Adipose tissue (tissue), 3 donors: ENCODE measurements around the gene CHI3L1. TPM values are rescaled to one million over a fixed set of nuclear protein-coding genes. Genes with fewer than 3 reads are reported as not detected.
"Not testable (repeated sequence)": the region's sequence is repeated elsewhere in the genome, so short reads cannot be mapped to it uniquely, and the experiment has no call there.

Experiments
- H3K27ac ChIP-seq: one replicate; pipeline ENCODE4 v1.5.1; 2013; ENCODE audit warnings: low read depth, low read length
- WGBS, 3 donors: extraction: QIAGEN DNeasy Blood & Tissue Kit; methylation state at CpG; one replicate each; pipeline ENCODE4 v1.1.7; 2013; 5-methylcytosine and 5-hydroxymethylcytosine counted together
- polyA plus RNA-seq, 3 donors: library from polyadenylated mRNA; stranded (reverse); fragments of 200-250 nt; gene quantifications; one replicate each; pipeline ENCODE4 v1.2.3, GENCODE V29; 2013
- donor health status: healthy with polysubstance abuse.
- donor health status: Bipolar disorder and iron deficiency.
- donor health status: healthy.

Gene CHI3L1
- polyA plus RNA-seq, result 100 to 1,000 TPM in 1 of 3 donors, 10 to 100 TPM in 1, 1 to 10 TPM in 1; 6.1 to 191 (median 12.6) TPM

GRCh38 chr1:203186446-203187303, at the start of gene CHI3L1:
Gene CHI3L1 (minus strand): TSS chr1:203186704. CDS start chr1:203186623, 81 bp downstream.
- H3K27ac ChIP-seq, result no peak within 1 kb of the TSS
- 26 to 42% (median 27%) methylated on average over 14 of the region's 14 CpGs for WGBS, 3 donors

GRCh38 chr1:203234901-203235300, 48.4 kb upstream of the CHI3L1 start:
- WGBS, 3 donors, result 86 to 91% (median 88%) methylated on average over 7 of the region's 7 CpGs
- not testable (repeated sequence) for H3K27ac ChIP-seq

GRCh38 chr1:203229471-203230135, 43.1 kb upstream of the CHI3L1 start, which contains the start of gene CHIT1:
Gene CHIT1 (minus strand): TSS chr1:203229673. CDS start chr1:203229636, 37 bp downstream.
- no peak within 1 kb of the TSS for H3K27ac ChIP-seq
- 73 to 90% (median 85%) methylated on average over 7 of the region's 7 CpGs for WGBS, 3 donors

GRCh38 chr1:203228670-203229069, 42.2 kb upstream of the CHI3L1 start:
- H3K27ac ChIP-seq, result no peak overlapping the region
- 66 to 76% (median 69%) methylated on average over 4 of the region's 4 CpGs for WGBS, 3 donors

GRCh38 chr1:203227371-203228083, 41.0 kb upstream of the CHI3L1 start:
- WGBS, 3 donors, result 81 to 89% (median 84%) methylated on average over 9 of the region's 9 CpGs
- H3K27ac ChIP-seq, result no peak overlapping the region

GRCh38 chr1:203225071-203225470, 38.6 kb upstream of the CHI3L1 start:
- H3K27ac ChIP-seq, result no peak overlapping the region
- 53 to 64% (median 57%) methylated on average over 4 of the region's 4 CpGs for WGBS, 3 donors

GRCh38 chr1:203223012-203223775, 36.7 kb upstream of the CHI3L1 start:
- H3K27ac ChIP-seq, result no peak overlapping the region
- 71 to 89% (median 83%) methylated on average over 18 of the region's 18 CpGs for WGBS, 3 donors

GRCh38 chr1:203219934-203220333, 33.4 kb upstream of the CHI3L1 start:
- no peak overlapping the region for H3K27ac ChIP-seq
- WGBS, 3 donors, result 74 to 87% (median 82%) methylated on average over 8 of the region's 8 CpGs

GRCh38 chr1:203219171-203219570, 32.7 kb upstream of the CHI3L1 start:
- WGBS, 3 donors, result 35 to 88% (median 86%) methylated on average over 1 of the region's 1 CpG
- no peak overlapping the region for H3K27ac ChIP-seq

- H3K27ac ChIP-seq, result no peak overlapping the region
- WGBS, 3 donors, result 55 to 82% (median 68%) methylated on average over 7 of the region's 7 CpGs
These were observed 31.2 kb upstream of the CHI3L1 start for GRCh38 chr1:203217668-203218067.

GRCh38 chr1:203217139-203217655, 30.7 kb upstream of the CHI3L1 start:
- H3K27ac ChIP-seq, result no peak overlapping the region
- WGBS, 3 donors, result 37 to 45% (median 39%) methylated on average over 6 of the region's 6 CpGs

- 27 to 35% (median 29%) methylated on average over 19 of the region's 19 CpGs for WGBS, 3 donors
These were observed 30.0 kb upstream of the CHI3L1 start for GRCh38 chr1:203216274-203217138.

GRCh38 chr1:203215573-203215972, 29.1 kb upstream of the CHI3L1 start:
- WGBS, 3 donors, result 64 to 71% (median 71%) methylated on average over 9 of the region's 9 CpGs

More at GRCh38 chr1:203216274-203217138, 30.0 kb upstream of the CHI3L1 start:
- H3K27ac ChIP-seq, result no peak overlapping the region

GRCh38 chr1:203214871-203215270, 28.4 kb upstream of the CHI3L1 start:
- no peak overlapping the region for H3K27ac ChIP-seq
- 68 to 79% (median 79%) methylated on average over 7 of the region's 7 CpGs for WGBS, 3 donors

More at GRCh38 chr1:203215573-203215972, 29.1 kb upstream of the CHI3L1 start:
- H3K27ac ChIP-seq, result no peak overlapping the region

GRCh38 chr1:203213126-203213525, 26.6 kb upstream of the CHI3L1 start:
- WGBS, 3 donors, result 76 to 87% (median 80%) methylated on average over 6 of the region's 6 CpGs
- no peak overlapping the region for H3K27ac ChIP-seq

- H3K27ac ChIP-seq, result no peak overlapping the region
- 80 to 96% (median 88%) methylated on average over 3 of the region's 3 CpGs for whole genome bisulfite sequencing, 3 donors
These were observed 25.3 kb upstream of the CHI3L1 start for GRCh38 chr1:203211812-203212211.

GRCh38 chr1:203210988-203211387, 24.5 kb upstream of the CHI3L1 start:
- H3K27ac ChIP-seq, result no peak overlapping the region
